H1 (cell line): ENCODE measurements around the gene IRF9. TPM values are rescaled to one million over a fixed set of nuclear protein-coding genes. Genes with fewer than 3 reads are reported as not detected.

Source experiments
- BACH1 ChIP-seq: IDR thresholded peaks from 2 replicates; pipeline ENCODE4 v1.6.1; 2012; ENCODE audit warnings: low read length, improper control_type of control experiment
- BCL11A ChIP-seq, 2 experiments: IDR thresholded peaks; one replicate each; pipeline ENCODE4 v1.6.1; 2011; ENCODE audit warnings: low read depth in 2 of 2, low read length in 2 of 2, mild to moderate bottlenecking in 2 of 2
- BRCA1 ChIP-seq: IDR thresholded peaks from 2 replicates; pipeline ENCODE4 v1.6.1; 2012; ENCODE audit warnings: low read depth, low read length, improper control_type of control experiment
- CBX8 ChIP-seq: fragments of 300-800, 300-1000 bp; sonication (generic); IDR thresholded peaks from 2 replicates; pipeline ENCODE4 v1.7.1; 2016; ENCODE audit warnings: low read depth, low read length, borderline replicate concordance
- EP300 ChIP-seq, 2 experiments: IDR thresholded peaks; 1 replicate in 1 of 2; 2 replicates in 1 of 2; pipeline ENCODE4 v1.6.1; 2011 to 2012; ENCODE audit warnings: low read depth in 2 of 2, low read length in 2 of 2, mild to moderate bottlenecking in 2 of 2, borderline replicate concordance in 1 of 2, inconsistent platforms in 1 of 2, moderate library complexity in 1 of 2
- JUND ChIP-seq: IDR thresholded peaks from 2 replicates; pipeline ENCODE4 v1.6.1; 2011; ENCODE audit warnings: mild to moderate bottlenecking, improper control_type of control experiment, low read length
- PHF8 ChIP-seq: fragments of 200-600 bp; sonication (generic); conservative IDR thresholded peaks from 2 replicates; pipeline ENCODE4 v1.7.1; 2012; ENCODE audit warnings: low read depth, mild to moderate bottlenecking, inconsistent platforms, low read length, moderate library complexity
- POLR2AphosphoS5 ChIP-seq: IDR thresholded peaks from 2 replicates; pipeline ENCODE4 v1.6.1; 2011; ENCODE audit warnings: low read depth, low read length
- POU5F1 ChIP-seq: IDR thresholded peaks from 2 replicates; pipeline ENCODE4 v1.6.1; 2011; ENCODE audit warnings: low read depth, mild to moderate bottlenecking, low read length, moderate library complexity
- polyA plus RNA-seq, 7 experiments: library from polyadenylated mRNA; depleted of rRNA in 3 of 7; stranded (reverse) in 5 of 7; unstranded in 2 of 7; fragments of >200 nt in 5 of 7; fragments of 200-250 nt in 2 of 7; gene quantifications; 1 replicate in 5 of 7; 2 replicates in 1 of 7; 4 replicates in 1 of 7; pipeline versions ENCODE4 v1.2.1 to v1.2.3, GENCODE V29; 2011 to 2013; ENCODE audit warnings: missing spikeins in 2 of 7, mixed read lengths in 2 of 7
- total RNA-seq: library from RNA; stranded (reverse); fragmentation: NEBNext Ultra II Directional; extraction: Animal tissue kit (Norgen Biotek cat#: 25700); gene quantifications from 2 replicates; pipeline ENCODE4 v1.2.1, GENCODE V29; 2021
- TF ChIP-seq, protein P1 (sequence below): fragments of 300-600 bp; sonication (generic); IDR thresholded peaks from 2 replicates; pipeline ENCODE4 v1.7.1; 2012; ENCODE audit warnings: low read length, moderate library complexity, mild to moderate bottlenecking, inconsistent platforms; ENCODE audit not compliant: insufficient replicate concordance

Gene IRF9
- total and polyA plus RNA-seq, 2 of the 8 experiments (the other 6 are each of a cell fraction or from before 2014, with no cell fraction given) = 11.4 to 13.2 TPM

DNA sequence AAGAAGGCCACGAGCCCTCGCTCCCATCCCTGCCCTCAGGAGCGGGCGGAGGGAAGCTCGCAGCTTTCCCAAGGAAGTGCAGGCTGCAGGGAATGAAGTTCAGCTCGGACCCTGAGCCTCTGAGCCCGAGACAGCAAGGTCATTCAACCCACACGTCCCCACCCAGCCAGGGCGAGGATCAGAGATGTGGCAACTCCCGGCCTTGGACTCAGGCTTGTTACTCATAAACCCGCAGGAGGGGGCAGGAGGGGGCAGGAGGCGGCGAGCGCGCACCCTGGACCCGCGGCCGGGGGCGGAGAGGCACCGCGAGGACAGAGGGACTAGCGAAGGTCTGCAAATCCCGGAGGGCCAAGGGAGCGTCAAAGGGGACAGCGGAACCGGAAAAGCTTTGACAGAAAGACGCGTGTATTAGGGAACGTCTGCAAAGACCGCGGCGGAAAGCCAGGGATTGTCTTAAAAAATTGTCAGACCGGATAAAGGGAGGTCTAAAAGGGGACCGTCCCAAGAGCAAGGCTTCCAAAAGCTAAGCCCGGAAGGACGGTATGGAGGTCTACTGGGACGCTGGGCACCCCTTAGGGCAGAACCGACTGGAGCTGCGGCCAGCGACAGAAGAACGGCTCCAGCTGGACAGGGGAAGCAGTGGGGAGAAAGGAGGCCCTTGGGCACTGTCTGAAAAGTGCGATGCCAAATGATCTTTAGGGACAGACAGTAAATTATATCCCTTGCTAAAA, 47.1 kb upstream of the IRF9 start (continued):
- TF ChIP-seq, protein P1, sequence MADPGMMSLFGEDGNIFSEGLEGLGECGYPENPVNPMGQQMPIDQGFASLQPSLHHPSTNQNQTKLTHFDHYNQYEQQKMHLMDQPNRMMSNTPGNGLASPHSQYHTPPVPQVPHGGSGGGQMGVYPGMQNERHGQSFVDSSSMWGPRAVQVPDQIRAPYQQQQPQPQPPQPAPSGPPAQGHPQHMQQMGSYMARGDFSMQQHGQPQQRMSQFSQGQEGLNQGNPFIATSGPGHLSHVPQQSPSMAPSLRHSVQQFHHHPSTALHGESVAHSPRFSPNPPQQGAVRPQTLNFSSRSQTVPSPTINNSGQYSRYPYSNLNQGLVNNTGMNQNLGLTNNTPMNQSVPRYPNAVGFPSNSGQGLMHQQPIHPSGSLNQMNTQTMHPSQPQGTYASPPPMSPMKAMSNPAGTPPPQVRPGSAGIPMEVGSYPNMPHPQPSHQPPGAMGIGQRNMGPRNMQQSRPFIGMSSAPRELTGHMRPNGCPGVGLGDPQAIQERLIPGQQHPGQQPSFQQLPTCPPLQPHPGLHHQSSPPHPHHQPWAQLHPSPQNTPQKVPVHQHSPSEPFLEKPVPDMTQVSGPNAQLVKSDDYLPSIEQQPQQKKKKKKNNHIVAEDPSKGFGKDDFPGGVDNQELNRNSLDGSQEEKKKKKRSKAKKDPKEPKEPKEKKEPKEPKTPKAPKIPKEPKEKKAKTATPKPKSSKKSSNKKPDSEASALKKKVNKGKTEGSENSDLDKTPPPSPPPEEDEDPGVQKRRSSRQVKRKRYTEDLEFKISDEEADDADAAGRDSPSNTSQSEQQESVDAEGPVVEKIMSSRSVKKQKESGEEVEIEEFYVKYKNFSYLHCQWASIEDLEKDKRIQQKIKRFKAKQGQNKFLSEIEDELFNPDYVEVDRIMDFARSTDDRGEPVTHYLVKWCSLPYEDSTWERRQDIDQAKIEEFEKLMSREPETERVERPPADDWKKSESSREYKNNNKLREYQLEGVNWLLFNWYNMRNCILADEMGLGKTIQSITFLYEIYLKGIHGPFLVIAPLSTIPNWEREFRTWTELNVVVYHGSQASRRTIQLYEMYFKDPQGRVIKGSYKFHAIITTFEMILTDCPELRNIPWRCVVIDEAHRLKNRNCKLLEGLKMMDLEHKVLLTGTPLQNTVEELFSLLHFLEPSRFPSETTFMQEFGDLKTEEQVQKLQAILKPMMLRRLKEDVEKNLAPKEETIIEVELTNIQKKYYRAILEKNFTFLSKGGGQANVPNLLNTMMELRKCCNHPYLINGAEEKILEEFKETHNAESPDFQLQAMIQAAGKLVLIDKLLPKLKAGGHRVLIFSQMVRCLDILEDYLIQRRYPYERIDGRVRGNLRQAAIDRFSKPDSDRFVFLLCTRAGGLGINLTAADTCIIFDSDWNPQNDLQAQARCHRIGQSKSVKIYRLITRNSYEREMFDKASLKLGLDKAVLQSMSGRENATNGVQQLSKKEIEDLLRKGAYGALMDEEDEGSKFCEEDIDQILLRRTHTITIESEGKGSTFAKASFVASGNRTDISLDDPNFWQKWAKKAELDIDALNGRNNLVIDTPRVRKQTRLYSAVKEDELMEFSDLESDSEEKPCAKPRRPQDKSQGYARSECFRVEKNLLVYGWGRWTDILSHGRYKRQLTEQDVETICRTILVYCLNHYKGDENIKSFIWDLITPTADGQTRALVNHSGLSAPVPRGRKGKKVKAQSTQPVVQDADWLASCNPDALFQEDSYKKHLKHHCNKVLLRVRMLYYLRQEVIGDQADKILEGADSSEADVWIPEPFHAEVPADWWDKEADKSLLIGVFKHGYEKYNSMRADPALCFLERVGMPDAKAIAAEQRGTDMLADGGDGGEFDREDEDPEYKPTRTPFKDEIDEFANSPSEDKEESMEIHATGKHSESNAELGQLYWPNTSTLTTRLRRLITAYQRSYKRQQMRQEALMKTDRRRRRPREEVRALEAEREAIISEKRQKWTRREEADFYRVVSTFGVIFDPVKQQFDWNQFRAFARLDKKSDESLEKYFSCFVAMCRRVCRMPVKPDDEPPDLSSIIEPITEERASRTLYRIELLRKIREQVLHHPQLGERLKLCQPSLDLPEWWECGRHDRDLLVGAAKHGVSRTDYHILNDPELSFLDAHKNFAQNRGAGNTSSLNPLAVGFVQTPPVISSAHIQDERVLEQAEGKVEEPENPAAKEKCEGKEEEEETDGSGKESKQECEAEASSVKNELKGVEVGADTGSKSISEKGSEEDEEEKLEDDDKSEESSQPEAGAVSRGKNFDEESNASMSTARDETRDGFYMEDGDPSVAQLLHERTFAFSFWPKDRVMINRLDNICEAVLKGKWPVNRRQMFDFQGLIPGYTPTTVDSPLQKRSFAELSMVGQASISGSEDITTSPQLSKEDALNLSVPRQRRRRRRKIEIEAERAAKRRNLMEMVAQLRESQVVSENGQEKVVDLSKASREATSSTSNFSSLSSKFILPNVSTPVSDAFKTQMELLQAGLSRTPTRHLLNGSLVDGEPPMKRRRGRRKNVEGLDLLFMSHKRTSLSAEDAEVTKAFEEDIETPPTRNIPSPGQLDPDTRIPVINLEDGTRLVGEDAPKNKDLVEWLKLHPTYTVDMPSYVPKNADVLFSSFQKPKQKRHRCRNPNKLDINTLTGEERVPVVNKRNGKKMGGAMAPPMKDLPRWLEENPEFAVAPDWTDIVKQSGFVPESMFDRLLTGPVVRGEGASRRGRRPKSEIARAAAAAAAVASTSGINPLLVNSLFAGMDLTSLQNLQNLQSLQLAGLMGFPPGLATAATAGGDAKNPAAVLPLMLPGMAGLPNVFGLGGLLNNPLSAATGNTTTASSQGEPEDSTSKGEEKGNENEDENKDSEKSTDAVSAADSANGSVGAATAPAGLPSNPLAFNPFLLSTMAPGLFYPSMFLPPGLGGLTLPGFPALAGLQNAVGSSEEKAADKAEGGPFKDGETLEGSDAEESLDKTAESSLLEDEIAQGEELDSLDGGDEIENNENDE = no peak
- TF ChIP-seq POLR2AphosphoS5 (no peak), EP300 (IDR thresholded peaks at IDR 0.05; ENCODE audit: borderline replicate concordance in 1 of 2, low read depth in 2 of 2, low read length in 2 of 2) (no peak), POU5F1 (no peak), CBX8 (no peak), BACH1 (no peak), BRCA1 (no peak), PHF8 (peak; percentile 15; the same call in 1 of the 2 replicates), JUND (no peak), BCL11A (IDR thresholded peaks at IDR 0.05; ENCODE audit: low read depth in 2 of 2, low read length in 2 of 2) (no peak)
